HEK293 (cell line): ENCODE measurements around the gene BTBD9.

Source experiments
- CTCF ChIA-PET: fragments of 350-600 bp; formaldehyde crosslinking; extraction: SDS; loops from one replicate; lab custom pipeline; 2021; ENCODE audit warnings: antibody characterized with exemption; lab: Yijun Ruan, JAX
- POLR2A ChIA-PET: fragments of 300-600 bp; formaldehyde crosslinking; extraction: SDS; loops from one replicate; lab custom pipeline; 2020; ENCODE audit warnings: antibody characterized with exemption, inconsistent platforms; lab: Yijun Ruan, JAX
- H3K27ac ChIP-seq: fragments of 200-500 bp; sonication (Bioruptor generic); 2 replicates; pipeline ENCODE4 v1.5.1; 2014; ENCODE audit warnings: low read depth, low read length, control low read depth, inconsistent platforms; ENCODE audit errors: extremely low read depth
- H3K36me3 ChIP-seq, 2 experiments: fragments of 200-500 bp in 1 of 2; sonication (Bioruptor generic) in 1 of 2; 1 replicate in 1 of 2; 2 replicates in 1 of 2; pipeline ENCODE4 v1.5.1; 2014 to 2017; ENCODE audit warnings: inconsistent platforms in 2 of 2, low read length in 2 of 2; ENCODE audit not compliant: control insufficient read depth in 2 of 2, insufficient read depth in 1 of 2
- H3K4me1 ChIP-seq: fragments of 200-500 bp; sonication (Bioruptor generic); 2 replicates; pipeline ENCODE4 v1.5.1; 2014; ENCODE audit warnings: mild to moderate bottlenecking, low read length, inconsistent platforms; ENCODE audit not compliant: control insufficient read depth, insufficient read depth
- H3K4me3 ChIP-seq: 2 replicates; pipeline ENCODE4 v1.5.1; 2011; ENCODE audit warnings: low read depth, mild to moderate bottlenecking, control low read depth, low read length, moderate library complexity
- H3K9me3 ChIP-seq: fragments of 200-500 bp; sonication (Bioruptor generic); 2 replicates; pipeline ENCODE4 v1.5.1; 2014; ENCODE audit warnings: low read depth, low read length, inconsistent platforms; ENCODE audit not compliant: control insufficient read depth, insufficient read depth
- PRDM1 ChIP-seq: fragments of 450-650 bp; formaldehyde crosslinking; IDR thresholded peaks from 2 replicates; pipeline ENCODE4; 2016; ENCODE audit warnings: missing biosample characterization, missing genetic modification characterization
- REPIN1 ChIP-seq: fragments of 450-650 bp; formaldehyde crosslinking; IDR thresholded peaks from 2 replicates; pipeline ENCODE4 v1.5.1; 2017; ENCODE audit warnings: missing biosample characterization, missing genetic modification characterization, low read depth
- SCRT2 ChIP-seq: fragments of 450-650 bp; formaldehyde crosslinking; IDR thresholded peaks from 2 replicates; pipeline ENCODE4 v1.5.1; 2016; ENCODE audit warnings: missing biosample characterization, missing genetic modification characterization
- TRIM28 ChIP-seq: IDR thresholded peaks from 2 replicates; pipeline ENCODE4 v1.6.1; 2011; ENCODE audit warnings: low read length, control low read depth, borderline replicate concordance
- ZNF112 ChIP-seq: fragments of 450-650 bp; formaldehyde crosslinking; IDR thresholded peaks from 2 replicates; pipeline ENCODE4 v1.5.0; 2017; ENCODE audit warnings: missing biosample characterization, missing genetic modification characterization
- ZNF133 ChIP-seq: fragments of 450-650 bp; formaldehyde crosslinking; IDR thresholded peaks from 2 replicates; pipeline ENCODE4 v1.5.1; 2016; ENCODE audit warnings: missing biosample characterization, missing genetic modification characterization
- ZNF223 ChIP-seq: fragments of 450-650 bp; formaldehyde crosslinking; IDR thresholded peaks from 2 replicates; pipeline ENCODE4 v1.5.1; 2016; ENCODE audit warnings: missing biosample characterization, missing genetic modification characterization
- ZNF433 ChIP-seq: fragments of 450-650 bp; formaldehyde crosslinking; IDR thresholded peaks from 2 replicates; pipeline ENCODE4 v1.5.1; 2016; ENCODE audit warnings: missing biosample characterization, missing genetic modification characterization, low read depth
- ZNF48 ChIP-seq: fragments of 450-650 bp; formaldehyde crosslinking; IDR thresholded peaks from 2 replicates; pipeline ENCODE4 v1.5.1; 2016; ENCODE audit warnings: missing biosample characterization, missing genetic modification characterization
- ZNF548 ChIP-seq: fragments of 450-650 bp; formaldehyde crosslinking; IDR thresholded peaks from 2 replicates; pipeline ENCODE4 v1.5.1; 2016; ENCODE audit warnings: missing biosample characterization, missing genetic modification characterization
- ZNF701 ChIP-seq: fragments of 450-650 bp; formaldehyde crosslinking; IDR thresholded peaks from 2 replicates; pipeline ENCODE4 v1.5.1; 2016; ENCODE audit warnings: missing biosample characterization, missing genetic modification characterization
- ZNF747 ChIP-seq: fragments of 450-650 bp; formaldehyde crosslinking; IDR thresholded peaks from 2 replicates; pipeline ENCODE4 v1.5.1; 2016; ENCODE audit warnings: missing biosample characterization, missing genetic modification characterization
- ZNF843 ChIP-seq: fragments of 450-650 bp; formaldehyde crosslinking; IDR thresholded peaks from 2 replicates; pipeline ENCODE4 v1.5.1; 2016; ENCODE audit warnings: missing biosample characterization, missing genetic modification characterization
- TF ChIP-seq, protein P1 (sequence below): fragments of 450-650 bp; formaldehyde crosslinking; IDR thresholded peaks from 2 replicates; pipeline ENCODE4 v1.5.1; 2016; ENCODE audit warnings: missing biosample characterization, missing genetic modification characterization
- TF ChIP-seq, protein P2 (sequence below): fragments of 450-650 bp; formaldehyde crosslinking; conservative IDR thresholded peaks from 2 replicates; pipeline ENCODE4 v1.5.1; 2016; ENCODE audit warnings: low read depth, missing biosample characterization, missing genetic modification characterization
- TF ChIP-seq, protein P3 (sequence below): fragments of 450-650 bp; formaldehyde crosslinking; IDR thresholded peaks from 2 replicates; pipeline ENCODE4 v1.5.1; 2016; ENCODE audit warnings: missing biosample characterization, missing genetic modification characterization, borderline replicate concordance
- TF ChIP-seq, protein P4 (sequence below): fragments of 450-650 bp; formaldehyde crosslinking; IDR thresholded peaks from 2 replicates; pipeline ENCODE4 v1.5.1; 2017; ENCODE audit warnings: missing biosample characterization, mild to moderate bottlenecking, missing genetic modification characterization, moderate library complexity

The BTBD9 gene

DNA sequence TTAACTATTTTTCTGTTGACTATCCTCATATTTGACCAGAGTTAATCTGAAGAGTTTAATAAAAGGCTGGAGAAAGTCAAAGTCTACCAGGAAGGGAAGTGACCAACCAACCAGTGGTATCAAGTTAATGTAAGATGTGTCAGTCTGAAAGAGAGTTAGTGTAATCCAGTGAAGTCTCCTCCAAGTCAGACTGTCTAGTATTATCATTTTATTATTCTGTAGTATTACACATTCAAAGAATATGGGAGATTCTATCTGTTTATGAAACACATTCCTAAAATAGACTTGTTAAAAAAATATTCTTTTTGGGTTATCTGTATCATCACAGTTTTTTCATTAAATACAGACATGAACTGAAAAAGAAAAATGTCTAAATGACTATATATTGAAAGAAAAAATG lies 194.4 kb downstream of the BTBD9 start:
- ChIA-PET POLR2A (no interaction called here), CTCF (interaction anchor here (0.8 kb wide), 1 partner anchor 98 kb away, joined by 3 read pairs; no protein-coding TSS in a partner anchor)
- no peak overlapping the region for H3K4me3 ChIP-seq
- H3K9me3 ChIP-seq: no peaks in the 10 kb centered on the region
- H3K4me1 ChIP-seq: no peaks in the 10 kb centered on the region
- no peaks in the 10 kb centered on the region for H3K36me3 ChIP-seq
- no peak overlapping the region for H3K27ac ChIP-seq
- no peak for TF ChIP-seq SCRT2 (tag by site-specific recombination)

DNA sequence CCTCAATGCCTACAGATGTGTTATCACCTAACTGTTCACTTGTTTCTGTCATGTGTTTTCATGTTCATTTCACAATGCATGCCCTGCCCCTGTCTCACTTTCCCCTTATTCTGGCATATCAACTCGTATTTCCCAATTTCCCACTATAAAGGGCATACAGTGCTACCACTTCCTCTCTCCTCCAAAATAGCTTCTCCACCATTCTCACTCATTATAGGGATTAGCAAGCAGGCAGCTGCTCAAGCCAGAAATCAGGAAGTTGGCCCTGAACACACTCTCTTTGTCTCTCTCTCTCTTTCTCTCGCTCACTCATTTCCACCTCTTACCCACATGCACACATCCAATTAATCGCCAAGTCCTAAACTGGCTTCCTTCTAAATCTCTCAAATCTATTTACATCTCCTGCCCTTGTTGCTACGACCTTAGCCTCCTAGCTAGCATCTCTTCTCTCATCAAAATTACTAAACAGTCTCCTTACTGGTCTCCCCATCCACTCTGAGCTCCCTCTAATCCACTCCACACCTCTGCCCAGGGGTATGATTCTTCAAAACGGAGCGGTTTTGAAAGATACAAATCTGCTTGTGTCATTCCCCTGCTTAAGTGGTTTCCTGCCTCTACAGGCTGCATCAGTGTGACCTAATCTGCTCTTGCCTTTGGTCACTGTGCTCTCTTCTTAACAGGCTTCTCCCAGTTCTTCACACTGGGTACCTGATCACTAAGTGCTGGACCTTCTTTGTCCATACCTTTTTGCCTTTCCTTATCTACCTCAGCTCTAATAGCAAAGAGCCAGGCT lies 196.2 kb downstream of the BTBD9 start:
- H3K36me3 ChIP-seq: no peaks in the 10 kb centered on the region
- TF ChIP-seq PRDM1 (tag by site-specific recombination) (peak; percentile 12; the same call in 1 of the 2 replicates), ZNF701 (no peak), ZNF548 (no peak), REPIN1 (tag by site-specific recombination) (no peak), ZNF133 (peak; percentile 69), ZNF112 (tag by site-specific recombination) (no peak)
- TF ChIP-seq, protein P1, sequence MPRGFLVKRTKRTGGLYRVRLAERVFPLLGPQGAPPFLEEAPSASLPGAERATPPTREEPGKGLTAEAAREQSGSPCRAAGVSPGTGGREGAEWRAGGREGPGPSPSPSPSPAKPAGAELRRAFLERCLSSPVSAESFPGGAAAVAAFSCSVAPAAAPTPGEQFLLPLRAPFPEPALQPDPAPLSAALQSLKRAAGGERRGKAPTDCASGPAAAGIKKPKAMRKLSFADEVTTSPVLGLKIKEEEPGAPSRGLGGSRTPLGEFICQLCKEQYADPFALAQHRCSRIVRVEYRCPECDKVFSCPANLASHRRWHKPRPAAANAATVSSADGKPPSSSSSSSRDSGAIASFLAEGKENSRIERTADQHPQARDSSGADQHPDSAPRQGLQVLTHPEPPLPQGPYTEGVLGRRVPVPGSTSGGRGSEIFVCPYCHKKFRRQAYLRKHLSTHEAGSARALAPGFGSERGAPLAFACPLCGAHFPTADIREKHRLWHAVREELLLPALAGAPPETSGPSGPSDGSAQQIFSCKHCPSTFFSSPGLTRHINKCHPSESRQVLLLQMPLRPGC: no peak
- no peaks in the 10 kb centered on the region for H3K4me1 ChIP-seq
- no peaks in the 10 kb centered on the region for H3K9me3 ChIP-seq
- CTCF ChIA-PET: no interaction called here
- POLR2A ChIA-PET: no interaction called here
- H3K27ac ChIP-seq: no peak overlapping the region
- no peak overlapping the region for H3K4me3 ChIP-seq

DNA sequence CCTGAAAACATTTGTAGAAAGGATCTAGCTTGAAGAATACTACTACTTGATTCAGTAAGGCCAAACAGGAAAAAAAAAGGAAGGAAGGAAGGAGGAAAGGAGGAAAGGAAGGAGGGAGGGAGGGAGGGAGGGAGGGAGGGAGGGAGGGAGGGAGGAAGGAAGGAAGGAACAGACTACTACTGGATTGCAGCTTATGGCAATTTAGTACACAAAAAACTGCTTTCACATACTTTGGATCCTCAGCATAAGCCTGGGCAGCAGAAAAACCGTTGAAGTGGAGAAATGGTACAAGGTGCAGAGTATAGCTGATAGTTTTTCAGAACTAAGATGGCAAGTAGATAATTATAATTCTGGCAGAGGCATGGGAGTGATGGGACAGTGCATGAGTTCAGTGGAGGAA lies 201.6 kb downstream of the BTBD9 start:
- no peak overlapping the region for H3K4me3 ChIP-seq
- H3K36me3 ChIP-seq: no peaks in the 10 kb centered on the region
- no peaks in the 10 kb centered on the region for H3K4me1 ChIP-seq
- H3K9me3 ChIP-seq: no peaks in the 10 kb centered on the region
- H3K27ac ChIP-seq: no peak overlapping the region
- CTCF ChIA-PET: interaction anchor here (0.7 to 1.0 kb wide), 3 partner anchors 9 to 56 kb away, joined by 3 to 4 read pairs (median 3); no protein-coding TSS in a partner anchor
- POLR2A ChIA-PET: interaction anchor here (0.6 kb wide), 1 partner anchor 132 kb away, joined by 3 read pairs; no protein-coding TSS in a partner anchor
- TF ChIP-seq ZNF747 (tag by site-specific recombination) (no peak), ZNF223 (tag by site-specific recombination) (no peak), ZNF843 (tag by site-specific recombination) (no peak), ZNF48 (tag by site-specific recombination) (no peak), TRIM28 (no peak), ZNF433 (tag by site-specific recombination) (no peak)
- TF ChIP-seq, protein P2, sequence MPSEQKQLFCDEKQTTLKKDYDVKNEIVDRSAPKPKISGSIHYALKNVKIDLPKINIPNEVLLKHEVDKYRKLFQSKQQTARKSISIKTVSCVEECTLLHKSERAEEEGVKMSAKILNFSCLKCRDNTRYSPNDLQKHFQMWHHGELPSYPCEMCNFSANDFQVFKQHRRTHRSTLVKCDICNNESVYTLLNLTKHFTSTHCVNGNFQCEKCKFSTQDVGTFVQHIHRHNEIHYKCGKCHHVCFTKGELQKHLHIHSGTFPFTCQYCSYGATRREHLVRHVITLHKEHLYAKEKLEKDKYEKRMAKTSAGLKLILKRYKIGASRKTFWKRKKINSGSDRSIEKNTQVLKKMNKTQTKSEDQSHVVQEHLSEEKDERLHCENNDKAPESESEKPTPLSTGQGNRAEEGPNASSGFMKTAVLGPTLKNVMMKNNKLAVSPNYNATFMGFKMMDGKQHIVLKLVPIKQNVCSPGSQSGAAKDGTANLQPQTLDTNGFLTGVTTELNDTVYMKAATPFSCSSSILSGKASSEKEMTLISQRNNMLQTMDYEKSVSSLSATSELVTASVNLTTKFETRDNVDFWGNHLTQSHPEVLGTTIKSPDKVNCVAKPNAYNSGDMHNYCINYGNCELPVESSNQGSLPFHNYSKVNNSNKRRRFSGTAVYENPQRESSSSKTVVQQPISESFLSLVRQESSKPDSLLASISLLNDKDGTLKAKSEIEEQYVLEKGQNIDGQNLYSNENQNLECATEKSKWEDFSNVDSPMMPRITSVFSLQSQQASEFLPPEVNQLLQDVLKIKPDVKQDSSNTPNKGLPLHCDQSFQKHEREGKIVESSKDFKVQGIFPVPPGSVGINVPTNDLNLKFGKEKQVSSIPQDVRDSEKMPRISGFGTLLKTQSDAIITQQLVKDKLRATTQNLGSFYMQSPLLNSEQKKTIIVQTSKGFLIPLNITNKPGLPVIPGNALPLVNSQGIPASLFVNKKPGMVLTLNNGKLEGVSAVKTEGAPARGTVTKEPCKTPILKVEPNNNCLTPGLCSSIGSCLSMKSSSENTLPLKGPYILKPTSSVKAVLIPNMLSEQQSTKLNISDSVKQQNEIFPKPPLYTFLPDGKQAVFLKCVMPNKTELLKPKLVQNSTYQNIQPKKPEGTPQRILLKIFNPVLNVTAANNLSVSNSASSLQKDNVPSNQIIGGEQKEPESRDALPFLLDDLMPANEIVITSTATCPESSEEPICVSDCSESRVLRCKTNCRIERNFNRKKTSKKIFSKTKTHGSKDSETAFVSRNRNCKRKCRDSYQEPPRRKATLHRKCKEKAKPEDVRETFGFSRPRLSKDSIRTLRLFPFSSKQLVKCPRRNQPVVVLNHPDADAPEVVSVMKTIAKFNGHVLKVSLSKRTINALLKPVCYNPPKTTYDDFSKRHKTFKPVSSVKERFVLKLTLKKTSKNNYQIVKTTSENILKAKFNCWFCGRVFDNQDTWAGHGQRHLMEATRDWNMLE: no peak
- TF ChIP-seq, protein P3, sequence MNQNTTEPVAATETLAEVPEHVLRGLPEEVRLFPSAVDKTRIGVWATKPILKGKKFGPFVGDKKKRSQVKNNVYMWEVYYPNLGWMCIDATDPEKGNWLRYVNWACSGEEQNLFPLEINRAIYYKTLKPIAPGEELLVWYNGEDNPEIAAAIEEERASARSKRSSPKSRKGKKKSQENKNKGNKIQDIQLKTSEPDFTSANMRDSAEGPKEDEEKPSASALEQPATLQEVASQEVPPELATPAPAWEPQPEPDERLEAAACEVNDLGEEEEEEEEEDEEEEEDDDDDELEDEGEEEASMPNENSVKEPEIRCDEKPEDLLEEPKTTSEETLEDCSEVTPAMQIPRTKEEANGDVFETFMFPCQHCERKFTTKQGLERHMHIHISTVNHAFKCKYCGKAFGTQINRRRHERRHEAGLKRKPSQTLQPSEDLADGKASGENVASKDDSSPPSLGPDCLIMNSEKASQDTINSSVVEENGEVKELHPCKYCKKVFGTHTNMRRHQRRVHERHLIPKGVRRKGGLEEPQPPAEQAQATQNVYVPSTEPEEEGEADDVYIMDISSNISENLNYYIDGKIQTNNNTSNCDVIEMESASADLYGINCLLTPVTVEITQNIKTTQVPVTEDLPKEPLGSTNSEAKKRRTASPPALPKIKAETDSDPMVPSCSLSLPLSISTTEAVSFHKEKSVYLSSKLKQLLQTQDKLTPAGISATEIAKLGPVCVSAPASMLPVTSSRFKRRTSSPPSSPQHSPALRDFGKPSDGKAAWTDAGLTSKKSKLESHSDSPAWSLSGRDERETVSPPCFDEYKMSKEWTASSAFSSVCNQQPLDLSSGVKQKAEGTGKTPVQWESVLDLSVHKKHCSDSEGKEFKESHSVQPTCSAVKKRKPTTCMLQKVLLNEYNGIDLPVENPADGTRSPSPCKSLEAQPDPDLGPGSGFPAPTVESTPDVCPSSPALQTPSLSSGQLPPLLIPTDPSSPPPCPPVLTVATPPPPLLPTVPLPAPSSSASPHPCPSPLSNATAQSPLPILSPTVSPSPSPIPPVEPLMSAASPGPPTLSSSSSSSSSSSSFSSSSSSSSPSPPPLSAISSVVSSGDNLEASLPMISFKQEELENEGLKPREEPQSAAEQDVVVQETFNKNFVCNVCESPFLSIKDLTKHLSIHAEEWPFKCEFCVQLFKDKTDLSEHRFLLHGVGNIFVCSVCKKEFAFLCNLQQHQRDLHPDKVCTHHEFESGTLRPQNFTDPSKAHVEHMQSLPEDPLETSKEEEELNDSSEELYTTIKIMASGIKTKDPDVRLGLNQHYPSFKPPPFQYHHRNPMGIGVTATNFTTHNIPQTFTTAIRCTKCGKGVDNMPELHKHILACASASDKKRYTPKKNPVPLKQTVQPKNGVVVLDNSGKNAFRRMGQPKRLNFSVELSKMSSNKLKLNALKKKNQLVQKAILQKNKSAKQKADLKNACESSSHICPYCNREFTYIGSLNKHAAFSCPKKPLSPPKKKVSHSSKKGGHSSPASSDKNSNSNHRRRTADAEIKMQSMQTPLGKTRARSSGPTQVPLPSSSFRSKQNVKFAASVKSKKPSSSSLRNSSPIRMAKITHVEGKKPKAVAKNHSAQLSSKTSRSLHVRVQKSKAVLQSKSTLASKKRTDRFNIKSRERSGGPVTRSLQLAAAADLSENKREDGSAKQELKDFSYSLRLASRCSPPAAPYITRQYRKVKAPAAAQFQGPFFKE: no peak
- TF ChIP-seq, protein P4, sequence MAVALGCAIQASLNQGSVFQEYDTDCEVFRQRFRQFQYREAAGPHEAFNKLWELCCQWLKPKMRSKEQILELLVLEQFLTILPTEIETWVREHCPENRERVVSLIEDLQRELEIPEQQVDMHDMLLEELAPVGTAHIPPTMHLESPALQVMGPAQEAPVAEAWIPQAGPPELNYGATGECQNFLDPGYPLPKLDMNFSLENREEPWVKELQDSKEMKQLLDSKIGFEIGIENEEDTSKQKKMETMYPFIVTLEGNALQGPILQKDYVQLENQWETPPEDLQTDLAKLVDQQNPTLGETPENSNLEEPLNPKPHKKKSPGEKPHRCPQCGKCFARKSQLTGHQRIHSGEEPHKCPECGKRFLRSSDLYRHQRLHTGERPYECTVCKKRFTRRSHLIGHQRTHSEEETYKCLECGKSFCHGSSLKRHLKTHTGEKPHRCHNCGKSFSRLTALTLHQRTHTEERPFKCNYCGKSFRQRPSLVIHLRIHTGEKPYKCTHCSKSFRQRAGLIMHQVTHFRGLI (tag by site-specific recombination): no peak
